ENCODE data around the gene OPCML. TPM values are rescaled to one million over a fixed set of nuclear protein-coding genes. Genes with fewer than 3 reads are reported as not detected.

OPCML gene
- total and polyA plus RNA-seq, 2 experiments from 2014 or later, result 1.2 to 4.4 TPM

DNA sequence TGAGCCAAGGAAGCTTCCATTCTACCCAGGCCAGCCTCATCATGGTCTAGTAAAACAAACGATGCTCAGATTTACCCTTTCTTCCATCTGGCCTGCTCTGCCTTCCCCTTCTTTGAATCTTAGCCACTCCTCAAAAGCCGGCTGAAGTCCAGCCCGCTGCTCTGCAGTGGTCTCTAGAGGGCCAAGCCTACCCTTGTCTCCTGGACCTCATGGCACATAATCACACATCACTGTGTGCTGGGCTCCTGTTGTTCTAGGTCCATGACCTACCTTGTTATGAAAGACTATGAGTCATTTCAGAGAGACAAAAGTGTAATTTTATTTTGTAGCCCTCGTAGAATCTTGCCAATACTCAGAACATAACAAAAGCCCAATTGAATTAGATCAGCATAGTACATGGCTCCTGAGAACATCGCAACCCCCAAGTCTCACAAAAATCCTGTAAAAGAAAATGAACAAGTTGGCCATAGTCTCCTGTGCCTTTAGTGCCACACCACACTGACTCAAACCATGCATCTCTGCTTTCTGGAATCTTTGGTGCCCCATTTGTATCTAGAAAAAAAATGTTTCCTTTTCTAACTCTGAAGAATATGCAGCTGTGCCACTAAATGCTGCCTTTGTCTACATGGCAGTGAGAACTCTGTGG is 192.7 kb downstream of the OPCML start (continued):
- TF ChIP-seq, protein P1, sequence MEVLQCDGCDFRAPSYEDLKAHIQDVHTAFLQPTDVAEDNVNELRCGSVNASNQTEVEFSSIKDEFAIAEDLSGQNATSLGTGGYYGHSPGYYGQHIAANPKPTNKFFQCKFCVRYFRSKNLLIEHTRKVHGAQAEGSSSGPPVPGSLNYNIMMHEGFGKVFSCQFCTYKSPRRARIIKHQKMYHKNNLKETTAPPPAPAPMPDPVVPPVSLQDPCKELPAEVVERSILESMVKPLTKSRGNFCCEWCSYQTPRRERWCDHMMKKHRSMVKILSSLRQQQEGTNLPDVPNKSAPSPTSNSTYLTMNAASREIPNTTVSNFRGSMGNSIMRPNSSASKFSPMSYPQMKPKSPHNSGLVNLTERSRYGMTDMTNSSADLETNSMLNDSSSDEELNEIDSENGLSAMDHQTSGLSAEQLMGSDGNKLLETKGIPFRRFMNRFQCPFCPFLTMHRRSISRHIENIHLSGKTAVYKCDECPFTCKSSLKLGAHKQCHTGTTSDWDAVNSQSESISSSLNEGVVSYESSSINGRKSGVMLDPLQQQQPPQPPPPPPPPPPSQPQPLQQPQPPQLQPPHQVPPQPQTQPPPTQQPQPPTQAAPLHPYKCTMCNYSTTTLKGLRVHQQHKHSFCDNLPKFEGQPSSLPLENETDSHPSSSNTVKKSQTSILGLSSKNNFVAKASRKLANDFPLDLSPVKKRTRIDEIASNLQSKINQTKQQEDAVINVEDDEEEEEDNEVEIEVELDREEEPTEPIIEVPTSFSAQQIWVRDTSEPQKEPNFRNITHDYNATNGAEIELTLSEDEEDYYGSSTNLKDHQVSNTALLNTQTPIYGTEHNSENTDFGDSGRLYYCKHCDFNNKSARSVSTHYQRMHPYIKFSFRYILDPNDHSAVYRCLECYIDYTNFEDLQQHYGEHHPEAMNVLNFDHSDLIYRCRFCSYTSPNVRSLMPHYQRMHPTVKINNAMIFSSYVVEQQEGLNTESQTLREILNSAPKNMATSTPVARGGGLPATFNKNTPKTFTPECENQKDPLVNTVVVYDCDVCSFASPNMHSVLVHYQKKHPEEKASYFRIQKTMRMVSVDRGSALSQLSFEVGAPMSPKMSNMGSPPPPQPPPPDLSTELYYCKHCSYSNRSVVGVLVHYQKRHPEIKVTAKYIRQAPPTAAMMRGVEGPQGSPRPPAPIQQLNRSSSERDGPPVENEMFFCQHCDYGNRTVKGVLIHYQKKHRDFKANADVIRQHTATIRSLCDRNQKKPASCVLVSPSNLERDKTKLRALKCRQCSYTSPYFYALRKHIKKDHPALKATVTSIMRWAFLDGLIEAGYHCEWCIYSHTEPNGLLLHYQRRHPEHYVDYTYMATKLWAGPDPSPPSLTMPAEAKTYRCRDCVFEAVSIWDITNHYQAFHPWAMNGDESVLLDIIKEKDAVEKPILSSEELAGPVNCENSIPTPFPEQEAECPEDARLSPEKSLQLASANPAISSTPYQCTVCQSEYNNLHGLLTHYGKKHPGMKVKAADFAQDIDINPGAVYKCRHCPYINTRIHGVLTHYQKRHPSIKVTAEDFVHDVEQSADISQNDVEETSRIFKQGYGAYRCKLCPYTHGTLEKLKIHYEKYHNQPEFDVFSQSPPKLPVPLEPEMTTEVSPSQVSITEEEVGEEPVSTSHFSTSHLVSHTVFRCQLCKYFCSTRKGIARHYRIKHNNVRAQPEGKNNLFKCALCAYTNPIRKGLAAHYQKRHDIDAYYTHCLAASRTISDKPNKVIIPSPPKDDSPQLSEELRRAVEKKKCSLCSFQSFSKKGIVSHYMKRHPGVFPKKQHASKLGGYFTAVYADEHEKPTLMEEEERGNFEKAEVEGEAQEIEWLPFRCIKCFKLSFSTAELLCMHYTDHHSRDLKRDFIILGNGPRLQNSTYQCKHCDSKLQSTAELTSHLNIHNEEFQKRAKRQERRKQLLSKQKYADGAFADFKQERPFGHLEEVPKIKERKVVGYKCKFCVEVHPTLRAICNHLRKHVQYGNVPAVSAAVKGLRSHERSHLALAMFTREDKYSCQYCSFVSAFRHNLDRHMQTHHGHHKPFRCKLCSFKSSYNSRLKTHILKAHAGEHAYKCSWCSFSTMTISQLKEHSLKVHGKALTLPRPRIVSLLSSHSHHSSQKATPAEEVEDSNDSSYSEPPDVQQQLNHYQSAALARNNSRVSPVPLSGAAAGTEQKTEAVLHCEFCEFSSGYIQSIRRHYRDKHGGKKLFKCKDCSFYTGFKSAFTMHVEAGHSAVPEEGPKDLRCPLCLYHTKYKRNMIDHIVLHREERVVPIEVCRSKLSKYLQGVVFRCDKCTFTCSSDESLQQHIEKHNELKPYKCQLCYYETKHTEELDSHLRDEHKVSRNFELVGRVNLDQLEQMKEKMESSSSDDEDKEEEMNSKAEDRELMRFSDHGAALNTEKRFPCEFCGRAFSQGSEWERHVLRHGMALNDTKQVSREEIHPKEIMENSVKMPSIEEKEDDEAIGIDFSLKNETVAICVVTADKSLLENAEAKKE (CRISPR knock-in tag; IDR thresholded peaks at IDR 0.05), result no peak
- TF ChIP-seq EZH2 (IDR thresholded peaks at IDR 0.05; ENCODE audit: low read depth, unreplicated experiment) (no peak), POLR2AphosphoS5 (IDR thresholded peaks at IDR 0.05; ENCODE audit: low read depth) (no peak)
- TF ChIP-seq, protein P2, sequence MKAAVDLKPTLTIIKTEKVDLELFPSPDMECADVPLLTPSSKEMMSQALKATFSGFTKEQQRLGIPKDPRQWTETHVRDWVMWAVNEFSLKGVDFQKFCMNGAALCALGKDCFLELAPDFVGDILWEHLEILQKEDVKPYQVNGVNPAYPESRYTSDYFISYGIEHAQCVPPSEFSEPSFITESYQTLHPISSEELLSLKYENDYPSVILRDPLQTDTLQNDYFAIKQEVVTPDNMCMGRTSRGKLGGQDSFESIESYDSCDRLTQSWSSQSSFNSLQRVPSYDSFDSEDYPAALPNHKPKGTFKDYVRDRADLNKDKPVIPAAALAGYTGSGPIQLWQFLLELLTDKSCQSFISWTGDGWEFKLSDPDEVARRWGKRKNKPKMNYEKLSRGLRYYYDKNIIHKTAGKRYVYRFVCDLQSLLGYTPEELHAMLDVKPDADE (IDR thresholded peaks at IDR 0.05), result no peak

DNA sequence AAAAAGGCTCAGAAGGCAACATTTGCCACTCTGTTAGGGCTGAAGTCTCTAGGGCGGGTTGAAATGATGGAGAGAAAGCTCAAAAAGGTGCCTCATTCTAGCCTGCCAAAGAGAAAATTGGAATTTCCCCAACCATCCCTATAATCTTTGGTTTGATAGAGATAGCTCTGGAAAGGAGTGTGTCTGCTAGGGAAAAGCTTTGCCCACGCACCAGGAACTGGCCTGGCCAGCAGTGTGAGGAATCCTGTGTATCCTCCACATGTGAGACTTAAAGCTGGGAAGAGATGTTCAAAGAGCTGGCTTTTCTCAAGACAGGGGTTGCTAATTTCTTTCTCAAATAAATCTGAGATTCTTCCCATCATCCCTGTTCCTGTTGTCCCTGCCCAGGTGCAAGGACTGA is 193.7 kb downstream of the OPCML start:
- Histone ChIP-seq H3K36me3 (ENCODE audit: insufficient read depth) (peaks cover 3% of the 10 kb centered on the region; the same call in 1 of the 2 replicates), H2AFZ (no peak overlapping the region), H3K27me3 (ENCODE audit: insufficient read depth) (no peaks in the 10 kb centered on the region), H3K79me2 (replicated peaks; ENCODE audit: insufficient read depth) (no peaks in the 10 kb centered on the region), H3K9me2 (ENCODE audit: insufficient read depth) (peaks cover 3% of the 10 kb centered on the region; the same call in 1 of the 2 replicates), H3F3A (replicated peaks; ENCODE audit: low read depth) (no peaks in the 10 kb centered on the region), H3K4me1 (ENCODE audit: insufficient read depth) (peaks cover 13% of the 10 kb centered on the region), H3K27ac (ENCODE audit: low read depth) (no peak overlapping the region), H4K20me1 (replicated peaks; ENCODE audit: insufficient read depth) (no peaks in the 10 kb centered on the region), H3K4me2 (no peak overlapping the region), H3K4me3 (no peak overlapping the region)
- Mint-ChIP-seq H3K4me3 (no peak overlapping the region), H3K36me3 (ENCODE audit: low read depth) (peaks cover 20% of the 10 kb centered on the region), H3K4me1 (peaks cover 13% of the 10 kb centered on the region; the same call in 2 of the 3 replicates), H3K9me3 (peaks cover 9% of the 10 kb centered on the region; the same call in 2 of the 3 replicates), H3K27me3 (ENCODE audit: insufficient read depth, low read depth, poor library complexity) (peaks cover 4% of the 10 kb centered on the region), H3K27ac (no peak overlapping the region)
- no peak for DNase-seq (ENCODE audit: low spot score)
- no peak for ATAC-seq
- no peak for TF ChIP-seq ZNF114 (CRISPR knock-in tag; IDR thresholded peaks at IDR 0.05)
- TF ChIP-seq, protein P3, sequence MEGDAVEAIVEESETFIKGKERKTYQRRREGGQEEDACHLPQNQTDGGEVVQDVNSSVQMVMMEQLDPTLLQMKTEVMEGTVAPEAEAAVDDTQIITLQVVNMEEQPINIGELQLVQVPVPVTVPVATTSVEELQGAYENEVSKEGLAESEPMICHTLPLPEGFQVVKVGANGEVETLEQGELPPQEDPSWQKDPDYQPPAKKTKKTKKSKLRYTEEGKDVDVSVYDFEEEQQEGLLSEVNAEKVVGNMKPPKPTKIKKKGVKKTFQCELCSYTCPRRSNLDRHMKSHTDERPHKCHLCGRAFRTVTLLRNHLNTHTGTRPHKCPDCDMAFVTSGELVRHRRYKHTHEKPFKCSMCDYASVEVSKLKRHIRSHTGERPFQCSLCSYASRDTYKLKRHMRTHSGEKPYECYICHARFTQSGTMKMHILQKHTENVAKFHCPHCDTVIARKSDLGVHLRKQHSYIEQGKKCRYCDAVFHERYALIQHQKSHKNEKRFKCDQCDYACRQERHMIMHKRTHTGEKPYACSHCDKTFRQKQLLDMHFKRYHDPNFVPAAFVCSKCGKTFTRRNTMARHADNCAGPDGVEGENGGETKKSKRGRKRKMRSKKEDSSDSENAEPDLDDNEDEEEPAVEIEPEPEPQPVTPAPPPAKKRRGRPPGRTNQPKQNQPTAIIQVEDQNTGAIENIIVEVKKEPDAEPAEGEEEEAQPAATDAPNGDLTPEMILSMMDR (conservative IDR thresholded peaks at IDR 0.05; ENCODE audit: low read depth in 2 of 2), result no peak
- TF ChIP-seq ZNF331 (CRISPR knock-in tag; IDR thresholded peaks at IDR 0.05; ENCODE audit: low read depth), result no peak
- TF ChIP-seq CREB1 (CRISPR knock-in tag; IDR thresholded peaks at IDR 0.05; ENCODE audit: low read depth), result no peak
- no peak for TF ChIP-seq EZH2 (IDR thresholded peaks at IDR 0.05; ENCODE audit: low read depth, unreplicated experiment)
- TF ChIP-seq STAT1 (IDR thresholded peaks at IDR 0.05; ENCODE audit: unreplicated experiment), result no peak
- no peak for TF ChIP-seq EZH2phosphoT487 (IDR thresholded peaks at IDR 0.05; ENCODE audit: unreplicated experiment)

All from GM23338 (cell line).